GM18858 (cell line): ENCODE measurements around the gene CEP19.

Experiments used
- ATAC-seq: cut with Tn5 transposase; IDR thresholded peaks from one replicate; pipeline ENCODE4 v1.9.1; 2021; ENCODE audit not compliant: unreplicated experiment

Gene CEP19

DNA sequence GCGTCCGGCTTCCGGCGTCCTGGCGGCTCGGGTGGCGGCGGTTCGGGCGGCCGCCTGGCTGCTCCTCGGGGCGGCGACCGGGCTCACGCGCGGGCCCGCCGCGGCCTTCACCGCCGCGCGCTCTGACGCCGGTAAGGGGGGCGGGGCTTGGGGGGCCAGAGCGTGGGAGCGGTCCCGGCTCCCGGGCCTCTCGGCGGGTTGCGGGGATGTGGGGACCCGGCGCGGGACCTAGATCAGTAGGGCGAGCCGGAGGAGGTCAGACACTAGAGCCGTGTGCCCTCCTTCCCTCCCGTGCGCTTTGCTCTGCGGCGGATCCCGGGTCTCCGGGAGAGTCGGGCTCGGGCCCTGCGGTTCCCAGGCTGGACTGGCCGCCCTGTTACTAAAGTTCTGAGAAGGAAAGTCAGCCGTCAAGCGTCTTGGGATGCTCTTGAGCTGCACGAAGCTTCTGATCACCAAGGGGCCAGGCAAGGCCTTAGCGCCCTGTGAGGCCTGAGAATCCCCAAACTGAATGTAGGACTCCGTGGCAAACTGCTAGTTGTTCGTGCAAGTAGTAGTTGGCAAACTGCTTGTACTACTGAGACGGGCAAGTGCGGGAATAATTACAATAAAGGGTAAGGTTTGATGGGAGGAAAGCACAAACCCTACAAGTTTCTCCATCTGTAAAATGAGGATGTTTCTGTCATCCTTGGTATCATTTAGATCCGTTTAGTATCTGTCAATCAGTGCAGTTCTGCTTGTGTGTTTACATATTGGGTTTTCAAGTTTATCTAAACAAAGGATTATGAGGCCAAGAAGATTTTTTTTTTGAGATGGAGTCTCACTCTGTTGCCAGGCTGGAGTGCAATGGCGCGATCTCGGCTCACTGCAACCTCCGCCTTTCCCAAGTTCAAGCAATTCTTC is 714 bp upstream of the CEP19 start:
- no peak for ATAC-seq

DNA sequence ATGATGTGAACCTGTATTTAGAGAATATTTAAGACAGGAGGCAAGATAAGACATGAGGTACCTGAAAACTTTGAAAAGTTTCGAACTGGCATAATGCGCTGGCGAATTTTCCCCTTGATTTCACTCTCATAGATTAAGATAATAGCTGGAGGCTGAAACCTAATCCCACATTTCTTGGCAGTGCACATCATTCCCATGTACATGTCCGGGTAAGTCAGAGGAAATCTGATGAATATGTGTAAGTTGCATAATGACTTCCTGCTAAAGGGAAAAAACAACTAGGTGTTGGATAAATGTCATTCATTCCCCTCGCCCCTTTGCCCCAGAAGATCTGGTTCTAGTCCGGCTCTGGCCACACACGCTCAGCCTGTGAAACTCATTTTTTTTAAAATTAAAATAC is 3.6 kb downstream of the CEP19 start:
- no peak for ATAC-seq

DNA sequence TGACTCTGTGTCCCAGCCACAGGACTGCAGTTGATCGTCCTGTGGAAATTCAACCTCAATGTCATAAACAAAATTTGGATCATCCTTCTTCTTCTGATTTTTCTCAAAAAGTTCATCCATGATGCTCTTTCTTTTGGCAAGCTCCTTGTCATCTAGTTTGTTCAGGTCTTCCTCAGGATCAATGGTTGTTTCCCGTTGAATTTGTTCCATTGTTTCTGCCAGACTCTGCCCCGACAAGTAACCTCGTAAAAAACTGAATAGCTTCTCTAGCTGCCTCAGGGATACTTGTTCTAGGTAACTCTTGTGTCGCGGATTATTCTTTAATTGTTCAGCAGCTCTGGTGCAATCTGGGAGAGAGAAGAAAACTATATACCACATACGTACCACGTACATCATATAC is 4.5 kb downstream of the CEP19 start:
- ATAC-seq: no peak

DNA sequence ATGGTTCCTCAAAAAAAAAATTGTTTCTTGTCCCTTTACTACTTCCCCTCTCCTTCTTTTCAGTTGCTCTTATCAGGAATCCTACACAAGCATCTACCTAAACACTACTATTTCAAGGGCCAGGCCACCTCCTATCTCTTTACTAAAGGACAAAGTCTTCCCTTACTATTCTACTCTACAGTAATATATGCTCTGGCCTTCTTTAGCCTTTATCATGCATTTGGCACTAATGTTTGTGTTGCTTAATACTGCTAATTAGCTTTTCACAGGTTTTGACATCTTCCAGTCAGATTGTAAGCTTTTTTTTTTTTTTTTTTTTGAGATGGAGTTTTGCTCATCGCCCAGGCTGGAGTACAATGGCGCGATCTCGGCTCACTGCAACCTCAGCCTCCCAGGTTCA is 5.3 kb downstream of the CEP19 start:
- no peak for ATAC-seq

DNA sequence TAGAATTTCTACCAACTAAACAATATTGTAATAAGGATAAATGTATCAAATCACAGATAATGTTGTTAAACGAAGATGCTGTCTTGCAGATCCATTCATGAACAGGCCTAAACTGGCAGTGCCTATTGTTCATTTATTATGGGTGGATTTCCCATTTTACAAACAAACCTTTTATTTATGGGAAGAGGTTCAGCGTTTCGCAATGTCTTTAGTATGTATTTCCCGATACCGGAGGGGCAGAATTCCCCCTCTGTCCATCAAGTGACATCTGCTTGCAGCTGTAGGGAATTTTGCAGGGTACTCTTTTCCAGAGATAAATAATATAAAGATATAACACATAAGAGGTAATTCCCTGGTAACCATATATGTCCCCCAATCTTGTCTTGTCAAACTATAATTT is 5.7 kb downstream of the CEP19 start:
- no peak for ATAC-seq

DNA sequence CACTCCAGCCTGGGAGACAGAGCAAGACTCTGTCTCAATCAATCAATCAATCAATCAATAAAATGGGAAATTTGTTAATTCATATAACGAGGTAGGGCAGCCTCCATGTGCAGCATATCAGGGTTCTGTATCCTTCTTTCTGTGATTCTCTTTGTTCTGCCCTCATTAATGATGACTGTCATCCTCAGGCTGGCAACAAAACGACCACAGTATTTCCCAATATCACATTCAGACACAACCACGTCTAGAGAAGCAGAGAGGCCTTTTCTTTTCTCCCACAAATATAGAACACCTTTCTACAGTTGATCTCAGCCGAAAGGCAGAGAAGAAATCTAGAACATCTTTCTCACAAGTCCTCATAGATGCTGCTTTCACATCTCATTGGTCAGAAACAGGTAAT is 11.2 kb downstream of the CEP19 start:
- ATAC-seq: no peak

DNA sequence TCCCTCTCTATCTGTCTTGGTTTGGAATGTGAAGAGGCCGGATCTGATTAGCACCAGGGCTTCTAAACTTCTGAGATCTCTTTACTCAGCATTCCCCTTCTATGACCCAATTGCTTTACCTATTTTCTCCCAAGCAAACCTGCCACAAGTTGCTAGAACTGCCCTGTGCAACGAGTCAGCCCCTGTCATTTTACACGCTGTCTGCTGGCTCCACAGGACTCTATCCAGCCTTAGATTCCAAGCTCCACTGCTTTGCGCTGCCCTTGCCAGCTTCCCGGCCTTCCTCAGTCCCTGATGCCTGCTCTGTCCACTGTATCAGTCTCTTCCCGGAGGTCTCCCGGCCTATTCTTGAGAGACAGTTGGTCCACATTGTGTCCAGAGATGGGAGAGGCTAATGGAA is 12.3 kb downstream of the CEP19 start:
- ATAC-seq: no peak

DNA sequence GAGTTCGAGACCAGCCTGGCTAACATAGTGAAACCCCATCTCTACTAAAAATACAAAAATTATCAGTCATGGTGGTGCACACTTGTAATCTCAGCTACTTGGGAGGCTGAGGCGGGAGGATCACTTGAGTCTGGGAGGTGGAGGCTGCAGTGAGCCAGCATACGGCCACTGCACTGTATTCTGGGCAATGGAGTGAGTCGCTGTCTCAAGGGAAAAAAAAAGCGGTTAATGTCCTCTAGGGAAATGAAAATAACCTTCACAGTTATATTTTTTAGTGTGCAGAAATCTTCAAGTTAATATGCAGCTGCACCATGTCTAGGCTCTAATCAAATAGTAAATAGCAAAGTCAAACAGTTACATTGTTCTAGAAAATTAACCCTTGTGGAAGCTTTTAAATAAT is 14.8 kb downstream of the CEP19 start:
- no peak for ATAC-seq

DNA sequence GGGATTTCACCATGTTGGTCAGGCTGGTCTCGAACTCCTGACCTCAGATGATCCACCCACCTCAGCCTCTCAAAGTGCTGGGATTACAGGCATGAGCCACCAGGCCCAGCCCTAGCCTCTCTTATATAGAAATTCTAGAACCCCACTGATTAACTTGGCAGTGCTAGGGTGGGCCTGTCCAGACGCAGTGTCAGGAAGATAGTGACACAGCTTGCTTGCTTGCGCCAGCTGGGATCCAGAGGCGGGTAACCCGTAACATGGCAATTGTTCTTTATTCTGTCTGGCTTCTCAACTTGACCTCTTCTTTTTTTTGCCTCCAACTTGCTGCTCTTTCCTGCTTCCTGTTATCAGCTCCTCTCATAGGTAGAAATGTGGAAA is 16.2 kb downstream of the CEP19 start:
- no peak for ATAC-seq

DNA sequence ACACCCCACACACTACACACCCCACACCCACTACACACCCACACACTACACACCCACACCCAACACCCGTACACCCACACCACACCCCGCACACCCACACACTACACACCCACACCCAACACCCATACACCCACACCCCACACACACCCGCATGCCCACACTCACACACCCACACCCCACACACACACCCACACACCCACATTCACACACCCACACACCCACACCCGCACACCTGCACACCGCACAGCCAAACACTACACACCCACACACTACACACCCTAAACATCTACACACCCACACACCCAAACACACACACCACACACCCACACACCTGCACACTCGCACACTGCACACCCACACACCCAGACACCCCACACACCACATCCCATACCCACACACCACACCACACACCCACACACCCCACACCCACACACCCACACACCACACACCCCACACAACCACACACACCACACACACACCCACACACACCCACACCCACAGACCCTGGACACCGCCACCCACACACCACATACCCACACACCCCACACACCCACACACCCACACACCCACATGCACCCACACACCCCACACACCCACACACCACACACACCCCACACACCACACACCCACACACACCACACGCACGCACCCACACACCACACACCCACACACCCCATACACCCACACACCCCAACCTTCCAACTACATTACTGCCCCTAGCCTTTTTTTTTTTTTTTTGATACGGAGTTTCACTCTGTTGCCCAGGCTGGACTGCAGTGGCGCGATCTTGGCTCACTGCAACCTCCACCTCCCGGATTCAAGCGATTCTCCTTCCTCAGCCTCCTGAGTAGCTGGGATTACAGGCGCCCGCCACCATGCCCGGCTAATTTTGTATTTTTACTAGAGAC is 16.9 kb downstream of the CEP19 start:
- no peak for ATAC-seq

DNA sequence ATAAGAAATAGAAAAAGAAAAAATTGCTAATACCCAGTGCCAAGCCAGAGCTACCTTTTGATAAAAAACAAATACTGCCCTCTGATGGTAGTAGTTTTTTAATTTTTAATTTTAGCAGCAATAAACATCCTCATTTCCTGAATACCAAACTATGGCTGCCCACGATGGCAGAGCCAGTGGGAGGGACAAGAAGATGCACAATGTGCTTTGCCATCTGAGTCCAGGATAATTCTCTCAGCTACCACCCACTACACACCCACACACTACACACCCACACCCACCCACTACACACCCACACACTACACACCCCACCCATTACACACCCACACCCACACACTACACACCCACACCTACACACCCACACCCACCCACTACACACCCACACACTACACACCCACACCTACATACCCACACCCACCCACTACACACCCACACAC is 17.8 kb downstream of the CEP19 start:
- ATAC-seq: no peak

DNA sequence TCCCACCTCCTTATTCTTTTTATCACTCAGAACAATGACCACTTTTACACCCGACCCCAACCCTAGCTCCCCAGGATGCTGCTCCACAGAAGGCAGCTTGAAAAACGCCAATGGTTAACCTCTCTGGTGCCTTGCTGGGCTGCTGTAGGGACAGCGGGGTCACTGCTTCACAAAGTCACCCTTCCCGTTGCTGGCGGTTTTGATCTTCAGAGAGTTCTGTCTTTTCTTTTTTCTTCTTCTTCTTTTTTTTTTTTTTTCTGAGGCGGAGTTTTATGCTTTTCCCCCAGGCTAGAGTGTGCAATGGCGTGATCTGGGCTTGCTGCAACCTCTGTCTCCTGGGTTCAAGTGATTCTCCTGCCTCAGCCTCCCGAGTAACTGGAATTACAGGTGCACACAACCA is 20.7 kb downstream of the CEP19 start:
- no peak for ATAC-seq

DNA sequence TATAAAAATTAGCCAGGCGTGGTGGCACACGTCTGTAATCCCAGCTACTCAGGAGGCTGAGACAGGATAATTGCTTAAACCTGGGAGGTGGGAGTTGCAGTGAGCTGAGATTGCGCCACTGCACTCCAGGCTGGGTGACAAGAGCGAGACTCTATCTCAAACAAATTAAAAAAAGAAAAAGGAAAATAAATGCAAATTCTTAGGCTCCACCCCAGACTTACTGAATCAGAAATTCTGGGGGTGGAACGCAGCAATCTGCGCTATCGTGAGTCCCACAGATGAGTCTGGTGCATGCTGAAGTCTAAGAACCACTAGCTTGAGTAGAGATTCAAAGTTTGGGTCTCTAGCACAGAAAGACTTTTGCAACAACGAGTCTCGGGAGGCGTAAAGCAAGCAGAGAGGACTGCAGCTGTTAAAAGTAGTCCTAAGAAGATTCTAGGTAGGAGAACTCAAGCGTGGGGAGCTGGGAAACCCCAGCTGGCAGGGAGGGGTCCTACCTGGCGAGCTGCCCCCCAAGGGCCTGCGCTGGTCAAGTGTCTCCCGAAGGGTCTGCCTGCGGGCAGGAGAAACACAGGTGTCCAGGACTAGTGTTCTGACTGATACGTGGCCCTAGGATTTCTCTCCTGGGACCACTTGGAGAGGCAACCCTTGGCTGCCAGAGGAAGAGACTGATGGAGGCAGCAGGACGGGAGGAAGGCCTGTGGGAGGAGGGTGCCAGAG is 21.9 kb downstream of the CEP19 start:
- ATAC-seq: no peak

DNA sequence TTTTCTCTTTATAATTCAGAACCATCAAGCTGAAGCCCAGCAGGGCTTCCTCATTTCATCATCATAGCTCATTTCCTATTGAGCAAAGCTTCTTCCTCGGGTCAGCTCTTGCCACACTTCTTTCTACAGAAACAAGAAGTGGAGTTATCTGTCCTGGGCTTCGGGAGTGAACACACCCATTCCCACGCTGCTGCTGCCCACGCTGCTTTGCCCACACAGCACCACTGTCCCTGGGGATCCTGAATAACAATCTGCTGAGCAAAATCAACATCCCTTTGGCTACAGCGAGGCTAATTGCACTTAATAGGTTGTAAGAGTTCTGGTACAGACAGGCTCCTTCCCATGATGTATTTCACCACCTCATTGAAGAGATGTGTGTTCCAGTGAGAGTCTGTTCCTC is 23.7 kb downstream of the CEP19 start:
- ATAC-seq: no peak

DNA sequence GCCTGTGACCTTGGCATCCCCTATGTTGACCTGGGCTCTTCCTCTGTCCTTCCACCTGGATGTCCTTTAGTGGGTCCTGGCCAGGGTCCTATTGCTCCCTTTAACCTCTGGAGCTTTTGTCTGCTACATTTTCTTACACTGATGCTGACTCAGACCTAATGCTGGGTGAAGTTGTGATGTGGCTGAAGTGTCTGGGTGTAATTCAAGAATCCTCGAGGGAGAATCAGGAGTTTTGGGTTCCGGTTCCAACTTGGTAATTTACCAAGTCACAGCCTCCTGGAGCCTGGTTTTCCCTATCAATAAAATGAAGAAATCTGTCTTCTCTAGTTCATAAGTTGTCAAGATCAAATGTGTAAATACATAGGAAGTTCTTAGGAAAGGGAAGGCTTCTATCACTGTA is 25.6 kb downstream of the CEP19 start:
- no peak for ATAC-seq

DNA sequence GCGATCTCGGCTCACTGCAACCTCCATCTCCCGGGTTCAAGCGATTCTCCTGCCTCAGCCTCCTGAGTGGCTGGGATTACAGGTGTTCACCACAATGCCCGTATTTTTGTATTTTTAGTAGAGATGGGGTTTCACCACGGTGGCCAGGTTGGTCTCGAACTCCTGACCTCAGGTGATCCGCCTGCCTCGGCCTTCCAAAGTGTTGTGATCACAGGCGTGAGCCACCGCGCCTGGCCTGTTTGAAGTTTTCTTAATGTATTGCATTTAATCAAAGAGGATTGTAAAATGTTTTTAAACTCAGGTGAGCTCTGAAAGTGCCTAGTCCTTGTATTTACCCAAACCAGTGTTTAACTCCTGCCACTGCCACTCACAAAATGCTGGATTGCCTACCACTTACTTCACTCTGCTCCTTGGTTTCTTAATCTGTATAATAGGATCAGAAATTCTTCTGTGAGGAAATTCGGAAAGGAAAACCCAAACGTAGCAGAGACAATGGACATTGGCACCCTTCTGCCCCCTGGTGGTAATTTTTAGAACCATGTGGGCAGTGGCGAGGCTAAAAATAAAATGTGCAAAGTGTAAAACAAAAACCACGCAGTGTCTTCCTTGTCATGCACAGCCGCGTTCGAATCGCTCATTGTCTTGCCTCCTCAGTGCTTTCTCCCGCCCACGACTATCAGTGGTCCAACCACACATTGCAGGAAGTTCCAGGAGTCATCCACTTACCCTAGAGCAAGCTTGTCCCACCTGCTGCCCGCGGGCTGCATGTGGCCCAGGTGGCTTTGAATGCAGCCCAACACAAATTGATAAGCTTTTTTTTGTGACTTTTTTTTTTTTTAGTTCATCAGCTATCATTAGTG is 27.3 kb downstream of the CEP19 start:
- ATAC-seq: peak; percentile 91

DNA sequence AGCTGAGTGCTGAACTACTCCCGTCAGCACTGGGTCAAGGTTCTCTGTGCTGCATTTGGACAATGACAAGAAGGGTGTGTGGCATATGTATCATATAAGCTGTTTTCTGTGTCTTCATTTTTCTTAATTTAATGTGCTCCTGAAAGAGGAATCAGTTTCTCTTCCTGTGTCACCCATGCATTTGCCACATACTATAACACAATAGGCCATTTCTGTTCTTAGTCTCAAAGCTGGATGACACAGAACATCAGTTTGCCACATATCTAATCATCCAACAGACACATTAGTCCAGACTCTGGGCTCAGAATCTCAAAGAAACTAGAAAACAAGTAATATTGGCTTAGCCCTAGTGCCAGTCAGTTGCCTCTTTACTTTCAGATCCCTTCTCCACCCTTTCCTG is 34.1 kb downstream of the CEP19 start:
- ATAC-seq: no peak

DNA sequence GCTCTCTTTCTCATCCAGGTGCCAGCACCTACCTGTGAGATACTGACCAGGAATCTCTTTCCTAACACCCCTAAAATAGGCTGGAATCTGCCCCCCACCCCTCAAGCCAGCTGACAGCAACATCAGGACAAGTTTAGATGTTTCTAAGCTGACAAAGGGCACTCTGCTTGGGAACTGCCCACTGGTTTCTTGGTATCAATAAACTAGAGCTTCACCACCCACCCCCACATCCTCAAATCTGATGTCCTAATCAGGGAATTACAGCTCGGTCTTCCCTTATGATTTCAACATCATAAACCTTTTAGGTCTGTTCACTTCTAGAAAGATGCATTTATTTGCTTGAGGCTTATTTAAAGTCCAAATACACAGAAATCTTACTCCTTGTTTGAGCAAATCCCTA is 34.7 kb downstream of the CEP19 start:
- ATAC-seq: no peak

DNA sequence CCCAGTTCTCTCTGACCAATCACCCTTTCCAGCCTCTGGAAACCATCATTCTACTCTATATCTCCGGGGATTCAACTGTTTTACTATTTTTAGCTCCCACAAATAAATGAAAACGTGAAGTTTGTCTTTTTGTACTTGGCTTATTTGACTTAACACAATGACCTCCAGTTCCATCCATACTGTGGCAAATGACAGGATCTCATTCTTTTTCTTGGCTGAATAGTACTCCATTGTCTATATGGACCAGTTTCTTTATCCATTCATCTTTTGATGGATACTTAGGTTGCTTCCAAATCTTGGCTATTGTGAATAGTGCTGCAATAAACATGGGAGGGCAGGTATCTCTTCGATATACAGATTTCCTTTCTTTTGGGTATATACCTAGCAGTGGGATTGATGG is 38.4 kb downstream of the CEP19 start:
- no peak for ATAC-seq

DNA sequence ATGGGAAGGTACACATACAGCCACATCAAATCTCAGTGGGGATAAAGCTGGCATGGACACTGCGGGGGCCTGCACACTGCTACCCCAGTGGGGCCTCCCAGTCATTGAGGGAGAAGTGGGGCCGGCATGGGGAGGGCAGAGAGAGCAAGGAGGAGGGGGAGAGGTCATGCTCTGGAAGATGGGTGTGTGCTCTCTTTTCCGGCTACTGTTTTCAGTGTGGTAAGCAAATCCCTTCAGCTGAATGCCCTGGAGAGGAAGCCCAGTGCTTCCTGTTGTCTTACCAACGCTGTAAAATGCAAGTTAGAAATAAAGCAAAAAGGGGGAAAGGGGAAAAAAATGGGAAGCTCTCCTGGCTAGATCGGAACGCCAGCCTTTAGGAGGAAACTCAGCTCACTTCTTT is 41.7 kb downstream of the CEP19 start:
- ATAC-seq: no peak
